ENCODE results near the gene E2F4. TPM values are rescaled to one million over a fixed set of nuclear protein-coding genes. Genes with fewer than 3 reads are reported as not detected.

The E2F4 gene
- total and polyA plus RNA-seq, 2 of the 13 experiments (the other 11 are each of a cell fraction or from before 2014, with no cell fraction given), result 84.8 to 91.2 TPM

- TF ChIP-seq, protein P1, sequence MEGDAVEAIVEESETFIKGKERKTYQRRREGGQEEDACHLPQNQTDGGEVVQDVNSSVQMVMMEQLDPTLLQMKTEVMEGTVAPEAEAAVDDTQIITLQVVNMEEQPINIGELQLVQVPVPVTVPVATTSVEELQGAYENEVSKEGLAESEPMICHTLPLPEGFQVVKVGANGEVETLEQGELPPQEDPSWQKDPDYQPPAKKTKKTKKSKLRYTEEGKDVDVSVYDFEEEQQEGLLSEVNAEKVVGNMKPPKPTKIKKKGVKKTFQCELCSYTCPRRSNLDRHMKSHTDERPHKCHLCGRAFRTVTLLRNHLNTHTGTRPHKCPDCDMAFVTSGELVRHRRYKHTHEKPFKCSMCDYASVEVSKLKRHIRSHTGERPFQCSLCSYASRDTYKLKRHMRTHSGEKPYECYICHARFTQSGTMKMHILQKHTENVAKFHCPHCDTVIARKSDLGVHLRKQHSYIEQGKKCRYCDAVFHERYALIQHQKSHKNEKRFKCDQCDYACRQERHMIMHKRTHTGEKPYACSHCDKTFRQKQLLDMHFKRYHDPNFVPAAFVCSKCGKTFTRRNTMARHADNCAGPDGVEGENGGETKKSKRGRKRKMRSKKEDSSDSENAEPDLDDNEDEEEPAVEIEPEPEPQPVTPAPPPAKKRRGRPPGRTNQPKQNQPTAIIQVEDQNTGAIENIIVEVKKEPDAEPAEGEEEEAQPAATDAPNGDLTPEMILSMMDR (CRISPR knock-in tag; IDR thresholded peaks at IDR 0.05), result no peak
- TF ChIP-seq ZZZ3 (CRISPR knock-in tag; IDR thresholded peaks at IDR 0.05; ENCODE audit: borderline replicate concordance), result no peak; the same call in 1 of the 2 replicates
- TF ChIP-seq POLR2G (IDR thresholded peaks at IDR 0.05; ENCODE audit: low read depth, low read length), result no peak
- TF ChIP-seq KIAA2018 (CRISPR knock-in tag; IDR thresholded peaks at IDR 0.05; ENCODE audit: borderline replicate concordance), result no peak
- peak; percentile 52 for TF ChIP-seq SALL1 (CRISPR knock-in tag; IDR thresholded peaks at IDR 0.05)
- TF ChIP-seq POGZ (CRISPR knock-in tag; IDR thresholded peaks at IDR 0.05), result no peak
- no peak for TF ChIP-seq POLR2AphosphoS5 (IDR thresholded peaks at IDR 0.05; ENCODE audit: low read depth, low read length)
- TF ChIP-seq NBN (conservative IDR thresholded peaks at IDR 0.05), result no peak
- TF ChIP-seq ZIK1 (CRISPR knock-in tag; IDR thresholded peaks at IDR 0.05; ENCODE audit: borderline replicate concordance, low read depth), result no peak; the same call in 1 of the 2 replicates
- TF ChIP-seq, protein P2, sequence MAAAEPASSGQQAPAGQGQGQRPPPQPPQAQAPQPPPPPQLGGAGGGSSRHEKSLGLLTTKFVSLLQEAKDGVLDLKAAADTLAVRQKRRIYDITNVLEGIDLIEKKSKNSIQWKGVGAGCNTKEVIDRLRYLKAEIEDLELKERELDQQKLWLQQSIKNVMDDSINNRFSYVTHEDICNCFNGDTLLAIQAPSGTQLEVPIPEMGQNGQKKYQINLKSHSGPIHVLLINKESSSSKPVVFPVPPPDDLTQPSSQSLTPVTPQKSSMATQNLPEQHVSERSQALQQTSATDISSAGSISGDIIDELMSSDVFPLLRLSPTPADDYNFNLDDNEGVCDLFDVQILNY (CRISPR knock-in tag; conservative IDR thresholded peaks at IDR 0.05), result no peak
- no peak for TF ChIP-seq MATR3 (CRISPR knock-in tag; IDR thresholded peaks at IDR 0.05)
- no peak for TF ChIP-seq ZNF546 (CRISPR knock-in tag; conservative IDR thresholded peaks at IDR 0.05)
- peak; percentile 81; the same call in 1 of the 2 replicates for TF ChIP-seq ZNF441 (CRISPR knock-in tag; IDR thresholded peaks at IDR 0.05; ENCODE audit: borderline replicate concordance)
- TF ChIP-seq TEAD2 (CRISPR knock-in tag; IDR thresholded peaks at IDR 0.05), result no peak
- no peak for TF ChIP-seq CCDC6 (CRISPR knock-in tag; IDR thresholded peaks at IDR 0.05)
- no peak for TF ChIP-seq ZNF878 (CRISPR knock-in tag; IDR thresholded peaks at IDR 0.05)
- TF ChIP-seq ATF6 (CRISPR knock-in tag; conservative IDR thresholded peaks at IDR 0.05), result no peak
Observed at GRCh38 chr16:67170949-67171649, 20.9 kb upstream of the E2F4 start (continued).
